Measurements from ENCODE around the gene TPP2. TPM values are rescaled to one million over a fixed set of nuclear protein-coding genes. Genes with fewer than 3 reads are reported as not detected.

The TPP2 gene
- total and polyA plus RNA-seq, 9 donors: 24.0 to 50.7 (median 33.9) TPM

GRCh38 chr13:102680133-102680717 is 83.4 kb downstream of the TPP2 start:
- no peaks in the 10 kb centered on the region for H3K27me3 ChIP-seq
- H3K4me3 ChIP-seq: no peak overlapping the region
- H3K9me3 ChIP-seq: no peaks in the 10 kb centered on the region
- H3K4me1 ChIP-seq (ENCODE audit: insufficient read depth): no peaks in the 10 kb centered on the region
- H3K27ac ChIP-seq: no peak overlapping the region
- WGBS, 3 donors: 82 to 85% (median 85%) methylated on average over 4 of the region's 4 CpGs
- intact Hi-C loops (cut with DNase I): no loop called here
- no peak for DNase-seq
- H3K36me3 ChIP-seq: no peaks in the 10 kb centered on the region
- TF ChIP-seq EP300 (IDR thresholded peaks at IDR 0.05): no peak
- no peak for TF ChIP-seq POLR2A (IDR thresholded peaks at IDR 0.05)
- TF ChIP-seq CTCF (IDR thresholded peaks at IDR 0.05): no peak

- H3K4me1 ChIP-seq (ENCODE audit: insufficient read depth): no peaks in the 10 kb centered on the region
- intact Hi-C loops (cut with DNase I): no loop called here
- no peak for TF ChIP-seq POLR2A (IDR thresholded peaks at IDR 0.05)
- TF ChIP-seq CTCF (IDR thresholded peaks at IDR 0.05): no peak
- TF ChIP-seq EP300 (IDR thresholded peaks at IDR 0.05): no peak
- H3K36me3 ChIP-seq: no peaks in the 10 kb centered on the region
- no peak overlapping the region for H3K27ac ChIP-seq
- no peak overlapping the region for H3K4me3 ChIP-seq
- DNase-seq: no peak
- WGBS, 3 donors: 78 to 87% (median 86%) methylated on average over 5 of the region's 5 CpGs
- H3K27me3 ChIP-seq: no peaks in the 10 kb centered on the region
- H3K9me3 ChIP-seq: no peaks in the 10 kb centered on the region
Measured at GRCh38 chr13:102680842-102681740, 84.3 kb downstream of the TPP2 start.

GRCh38 chr13:102682211-102682610 is 85.4 kb downstream of the TPP2 start:
- H3K4me3 ChIP-seq: no peak overlapping the region
- TF ChIP-seq CTCF (IDR thresholded peaks at IDR 0.05): no peak
- no peak for TF ChIP-seq EP300 (IDR thresholded peaks at IDR 0.05)
- TF ChIP-seq POLR2A (IDR thresholded peaks at IDR 0.05): no peak
- no peak for DNase-seq
- WGBS, 3 donors: 60 to 64% (median 61%) methylated on average over 4 of the region's 4 CpGs
- H3K27ac ChIP-seq: no peak overlapping the region
- H3K4me1 ChIP-seq (ENCODE audit: insufficient read depth): no peaks in the 10 kb centered on the region
- H3K9me3 ChIP-seq: no peaks in the 10 kb centered on the region
- H3K27me3 ChIP-seq: no peaks in the 10 kb centered on the region
- no peaks in the 10 kb centered on the region for H3K36me3 ChIP-seq
- intact Hi-C loops (cut with DNase I): no loop called here

- H3K4me3 ChIP-seq: no peak overlapping the region
- DNase-seq: no peak
- no peaks in the 10 kb centered on the region for H3K9me3 ChIP-seq
- WGBS, 3 donors: 45 to 58% (median 50%) methylated on average over 3 of the region's 3 CpGs
- no peaks in the 10 kb centered on the region for H3K36me3 ChIP-seq
- H3K4me1 ChIP-seq (ENCODE audit: insufficient read depth): no peaks in the 10 kb centered on the region
- no peaks in the 10 kb centered on the region for H3K27me3 ChIP-seq
- intact Hi-C loops (cut with DNase I): no loop called here
- no peak overlapping the region for H3K27ac ChIP-seq
- TF ChIP-seq CTCF (IDR thresholded peaks at IDR 0.05) (no peak), POLR2A (IDR thresholded peaks at IDR 0.05) (no peak), EP300 (IDR thresholded peaks at IDR 0.05) (no peak)
Measured at GRCh38 chr13:102682727-102683126, 85.9 kb downstream of the TPP2 start.
